SK-N-SH treated with all-trans-retinoic acid at 6 μM for 48 hours (cell line): ENCODE measurements around the gene VPS13A.

Experiments
- ARNTL ChIP-seq: fragments of 450-650 bp; formaldehyde crosslinking; IDR thresholded peaks from 2 replicates; pipeline ENCODE4 v1.5.0; 2020; ENCODE audit warnings: low read depth, mild to moderate bottlenecking, moderate library complexity, borderline replicate concordance
- CREB5 ChIP-seq: fragments of 250-450 bp; sonication (Bioruptor Pico); IDR thresholded peaks from 2 replicates; pipeline ENCODE4 v1.5.1; 2020; ENCODE audit warnings: low read depth, mild to moderate bottlenecking, moderate library complexity
- CSDC2 ChIP-seq: fragments of 250-450 bp; sonication (Bioruptor Pico); IDR thresholded peaks from 2 replicates; pipeline ENCODE4 v1.5.0; 2020; ENCODE audit warnings: mild to moderate bottlenecking, moderate library complexity
- CSRNP3 ChIP-seq: fragments of 250-450 bp; sonication (Bioruptor Pico); IDR thresholded peaks from 2 replicates; pipeline ENCODE4 v1.5.1; 2021; ENCODE audit warnings: mild to moderate bottlenecking, moderate library complexity
- ESRRG ChIP-seq: fragments of 250-450 bp; sonication (Bioruptor Pico); IDR thresholded peaks from 2 replicates; pipeline ENCODE4 v1.6.1; 2021; ENCODE audit warnings: mild to moderate bottlenecking
- GLIS3 ChIP-seq: fragments of 250-450 bp; sonication (Bioruptor Pico); IDR thresholded peaks from 2 replicates; pipeline ENCODE4 v1.5.0; 2020; ENCODE audit warnings: mild to moderate bottlenecking, moderate library complexity
- OSR1 ChIP-seq: fragments of 250-450 bp; sonication (Bioruptor Pico); IDR thresholded peaks from 2 replicates; pipeline ENCODE4 v1.8.0; 2022; ENCODE audit warnings: moderate library complexity, mild to moderate bottlenecking, inconsistent platforms
- PATZ1 ChIP-seq: fragments of 250-450 bp; sonication (Bioruptor Pico); IDR thresholded peaks from 2 replicates; pipeline ENCODE4 v1.8.0; 2020; ENCODE audit warnings: mild to moderate bottlenecking, moderate library complexity, borderline replicate concordance
- PPARA ChIP-seq: fragments of 250-450 bp; sonication (Bioruptor Pico); IDR thresholded peaks from 2 replicates; pipeline ENCODE4 v1.5.0; 2020; ENCODE audit warnings: mild to moderate bottlenecking, borderline replicate concordance
- TOX ChIP-seq: fragments of 250-450 bp; sonication (Bioruptor Pico); IDR thresholded peaks from 2 replicates; pipeline ENCODE4 v1.8.0; 2021; ENCODE audit warnings: mild to moderate bottlenecking, moderate library complexity, borderline replicate concordance
- TSHZ2 ChIP-seq: fragments of 250-450 bp; sonication (Bioruptor Pico); IDR thresholded peaks from 2 replicates; pipeline ENCODE4 v1.5.0; 2020; ENCODE audit warnings: mild to moderate bottlenecking, moderate library complexity
- ZFP3 ChIP-seq: fragments of 250-450 bp; sonication (Bioruptor Pico); IDR thresholded peaks from 2 replicates; pipeline ENCODE4 v1.5.0; 2020; ENCODE audit warnings: mild to moderate bottlenecking, moderate library complexity
- ZFP30 ChIP-seq: fragments of 450-650 bp; formaldehyde crosslinking; IDR thresholded peaks from 2 replicates; pipeline ENCODE4 v1.5.0; 2022; ENCODE audit warnings: mild to moderate bottlenecking, moderate library complexity

GRCh38 chr9:77426712-77427111 lies 249.4 kb downstream of the VPS13A start:
- no peak for TF ChIP-seq CREB5 (CRISPR knock-in tag)
- TF ChIP-seq OSR1 (CRISPR knock-in tag), result no peak
- no peak for TF ChIP-seq ZFP3 (CRISPR knock-in tag)
- TF ChIP-seq PATZ1 (CRISPR knock-in tag), result no peak
- TF ChIP-seq CSRNP3 (CRISPR knock-in tag), result no peak
- TF ChIP-seq ARNTL (CRISPR knock-in tag), result no peak
- TF ChIP-seq ZFP30 (CRISPR knock-in tag), result no peak
- no peak for TF ChIP-seq GLIS3
- TF ChIP-seq CSDC2 (CRISPR knock-in tag), result no peak
- TF ChIP-seq ESRRG, result no peak
- no peak for TF ChIP-seq PPARA (CRISPR knock-in tag)
- no peak for TF ChIP-seq TOX (CRISPR knock-in tag)
- no peak for TF ChIP-seq TSHZ2 (CRISPR knock-in tag)
